Fibroblast of lung (primary cell): ENCODE measurements around the gene SMIM13. TPM values are rescaled to one million over a fixed set of nuclear protein-coding genes. Genes with fewer than 3 reads are reported as not detected.

Experiments used
- DNase-seq, 2 donors: peaks; one replicate each; pipeline versions ENCODE4 v3.0.0 to v3.0.0-alpha.2; 2010; ENCODE audit warnings: low read depth in 2 of 2
- H2AFZ ChIP-seq: 2 replicates; pipeline ENCODE4 v1.5.1; 2012; ENCODE audit warnings: low read length, control low read depth, inconsistent platforms
- H3K27ac ChIP-seq: 2 replicates; pipeline ENCODE4 v1.5.1; 2011; ENCODE audit warnings: low read length, control low read depth; ENCODE audit not compliant: insufficient read depth
- H3K27me3 ChIP-seq: 2 replicates; pipeline ENCODE4 v1.5.1; 2011; ENCODE audit warnings: mild to moderate bottlenecking, low read length; ENCODE audit not compliant: control insufficient read depth, insufficient read depth
- H3K36me3 ChIP-seq: 2 replicates; pipeline ENCODE4 v1.5.1; 2011; ENCODE audit warnings: low read length; ENCODE audit not compliant: control insufficient read depth, insufficient read depth
- H3K4me1 ChIP-seq: 2 replicates; pipeline ENCODE4 v1.5.1; 2011; ENCODE audit warnings: low read length; ENCODE audit not compliant: control insufficient read depth, insufficient read depth; ENCODE audit errors: extremely low read depth
- H3K4me2 ChIP-seq: 2 replicates; pipeline ENCODE4 v1.5.1; 2011; ENCODE audit warnings: low read length, control low read depth; ENCODE audit not compliant: insufficient read depth; ENCODE audit errors: extremely low read depth
- H3K4me3 ChIP-seq, 4 experiments: fragments of 200-600 bp in 1 of 4; sonication (generic) in 1 of 4; replicated peaks in 1 of 4; 2 replicates each; pipeline ENCODE4 v1.5.1; 2011 to 2016; ENCODE audit warnings: low read length in 4 of 4, low read depth in 3 of 4, mild to moderate bottlenecking in 3 of 4, control low read depth in 2 of 4, inconsistent platforms in 1 of 4, mixed read lengths in 1 of 4; ENCODE audit not compliant: insufficient read depth in 1 of 4; ENCODE audit errors: control extremely low read depth in 1 of 4
- H3K79me2 ChIP-seq: 2 replicates; pipeline ENCODE4 v1.5.1; 2012; ENCODE audit warnings: mild to moderate bottlenecking, low read length, inconsistent platforms; ENCODE audit not compliant: control insufficient read depth, insufficient read depth
- H3K9ac ChIP-seq: 2 replicates; pipeline ENCODE4 v1.5.1; 2011; ENCODE audit warnings: mild to moderate bottlenecking, low read length, control low read depth; ENCODE audit not compliant: insufficient read depth
- H3K9me3 ChIP-seq: 2 replicates; pipeline ENCODE4 v1.5.1; 2012; ENCODE audit warnings: low read depth, low read length; ENCODE audit not compliant: control insufficient read depth, insufficient read depth
- H4K20me1 ChIP-seq: 2 replicates; pipeline ENCODE4 v1.5.1; 2011; ENCODE audit warnings: low read length; ENCODE audit not compliant: control insufficient read depth, insufficient read depth; ENCODE audit errors: extremely low read depth
- CTCF ChIP-seq, 2 donors: IDR thresholded peaks in 1 of 2; conservative IDR thresholded peaks in 1 of 2; 1 replicate in 1 of 2; 2 replicates in 1 of 2; pipeline ENCODE4 v1.5.1; 2011 to 2012; ENCODE audit warnings: low read length in 2 of 2, control low read depth in 1 of 2, inconsistent platforms in 1 of 2, low read depth in 1 of 2, mild to moderate bottlenecking in 1 of 2
- EZH2 ChIP-seq: IDR thresholded peaks from 2 replicates; pipeline ENCODE4 v1.5.1; 2012; ENCODE audit warnings: low read length, control low read depth, mild to moderate bottlenecking; ENCODE audit errors: missing control alignments
- polyA plus RNA-seq, 2 donors: library from polyadenylated mRNA; depleted of rRNA in 1 of 2; stranded (reverse) in 1 of 2; unstranded in 1 of 2; fragments of >200 nt; gene quantifications; 2 replicates each; pipeline ENCODE4 v1.2.1, GENCODE V29; 2011 to 2012; ENCODE audit warnings: missing spikeins in 1 of 2
- total RNA-seq: library from RNA; depleted of rRNA; stranded (reverse); fragments of >200 nt; gene quantifications from 2 replicates; pipeline ENCODE4 v1.2.1, GENCODE V29; 2014

SMIM13 gene
- total and polyA plus RNA-seq, 2 donors (not counting 1 experiment from before 2014, with no cell fraction given): 6.9 to 7.4 TPM

- no peak overlapping the region for H3K9ac ChIP-seq
- H3K27me3 ChIP-seq: no peaks in the 10 kb centered on the region
- no peak overlapping the region for H3K4me2 ChIP-seq
- no peak for TF ChIP-seq EZH2
- TF ChIP-seq CTCF (conservative IDR thresholded peaks at IDR 0.05 in 1 of 2, IDR thresholded peaks at IDR 0.05 in 1 of 2; ENCODE audit: low read depth in 1 of 2, low read length in 2 of 2): no peak
- no peak overlapping the region for H3K27ac ChIP-seq
- H3K4me1 ChIP-seq: no peaks in the 10 kb centered on the region
- H3K36me3 ChIP-seq: no peaks in the 10 kb centered on the region
- no peak overlapping the region for H2AFZ ChIP-seq
- H3K4me3 ChIP-seq: no peak overlapping the region
- H4K20me1 ChIP-seq: no peaks in the 10 kb centered on the region
- no peak for DNase-seq
- no peaks in the 10 kb centered on the region for H3K79me2 ChIP-seq
- no peaks in the 10 kb centered on the region for H3K9me3 ChIP-seq
Observed at GRCh38 chr6:11078266-11078665, 15.4 kb upstream of the SMIM13 start.

- no peak overlapping the region for H3K27ac ChIP-seq
- H3K4me2 ChIP-seq: no peak overlapping the region
- no peaks in the 10 kb centered on the region for H3K27me3 ChIP-seq
- no peaks in the 10 kb centered on the region for H4K20me1 ChIP-seq
- H3K36me3 ChIP-seq: no peaks in the 10 kb centered on the region
- no peak overlapping the region for H3K4me3 ChIP-seq
- no peak overlapping the region for H2AFZ ChIP-seq
- TF ChIP-seq EZH2 (no peak), CTCF (conservative IDR thresholded peaks at IDR 0.05 in 1 of 2, IDR thresholded peaks at IDR 0.05 in 1 of 2; ENCODE audit: low read depth in 1 of 2, low read length in 2 of 2) (no peak)
- H3K79me2 ChIP-seq: no peaks in the 10 kb centered on the region
- no peaks in the 10 kb centered on the region for H3K4me1 ChIP-seq
- no peaks in the 10 kb centered on the region for H3K9me3 ChIP-seq
- DNase-seq: no peak
- H3K9ac ChIP-seq: no peak overlapping the region
Observed at GRCh38 chr6:11080296-11080695, 13.3 kb upstream of the SMIM13 start.

- Histone ChIP-seq H4K20me1 (no peaks in the 10 kb centered on the region), H3K9me3 (no peaks in the 10 kb centered on the region), H3K36me3 (no peaks in the 10 kb centered on the region), H3K79me2 (no peaks in the 10 kb centered on the region), H3K4me3 (no peak overlapping the region), H3K27ac (no peak overlapping the region), H3K4me2 (peak overlapping the region; percentile 13), H3K27me3 (no peaks in the 10 kb centered on the region), H2AFZ (no peak overlapping the region), H3K9ac (no peak overlapping the region), H3K4me1 (no peaks in the 10 kb centered on the region)
- TF ChIP-seq CTCF (conservative IDR thresholded peaks at IDR 0.05 in 1 of 2, IDR thresholded peaks at IDR 0.05 in 1 of 2; ENCODE audit: low read depth in 1 of 2, low read length in 2 of 2) (no peak), EZH2 (no peak)
- peak; percentile 34 to 56 for DNase-seq
Observed at GRCh38 chr6:11083491-11083890, 10.1 kb upstream of the SMIM13 start.
